Measurements from ENCODE around the gene KLK6. TPM values are rescaled to one million over a fixed set of nuclear protein-coding genes. Genes with fewer than 3 reads are reported as not detected.

The KLK6 gene
- total RNA-seq, 1 donor from 2014 or later = 5.0 TPM

GRCh38 chr19:50983625-50984292 lies 14.4 kb upstream of the KLK6 start, which contains the start of gene KLK7:
TSS of gene KLK7 (minus strand) at chr19:50983917. CDS start at chr19:50982399, 1,518 bp downstream.
- H3K36me3 Mint-ChIP-seq = no peaks in the 10 kb centered on the region
- no peak within 1 kb of the TSS for H3K4me3 Mint-ChIP-seq
- H3K27me3 Mint-ChIP-seq = peaks cover 44% of the 10 kb centered on the region
- H3K4me1 Mint-ChIP-seq (ENCODE audit: unreplicated experiment) = no peaks in the 10 kb centered on the region
- H3K27ac Mint-ChIP-seq = no peak within 1 kb of the TSS
- H3K9me3 Mint-ChIP-seq = no peaks in the 10 kb centered on the region
- TF ChIP-seq CTCF (conservative IDR thresholded peaks at IDR 0.05) = no peak
- no peak for DNase-seq (ENCODE audit: extremely low spot score, unreplicated experiment)

GRCh38 chr19:50982186-50982585 lies 12.8 kb upstream of the KLK6 start:
- no peak for DNase-seq (ENCODE audit: extremely low spot score, unreplicated experiment)
- H3K27ac Mint-ChIP-seq = no peak overlapping the region
- peaks cover 35% of the 10 kb centered on the region for H3K27me3 Mint-ChIP-seq
- TF ChIP-seq CTCF (conservative IDR thresholded peaks at IDR 0.05) = no peak
- no peaks in the 10 kb centered on the region for H3K9me3 Mint-ChIP-seq
- H3K4me3 Mint-ChIP-seq = no peak overlapping the region
- H3K4me1 Mint-ChIP-seq (ENCODE audit: unreplicated experiment) = no peaks in the 10 kb centered on the region
- H3K36me3 Mint-ChIP-seq = no peaks in the 10 kb centered on the region

GRCh38 chr19:50981587-50982146 lies 12.3 kb upstream of the KLK6 start:
- TF ChIP-seq CTCF (conservative IDR thresholded peaks at IDR 0.05) = no peak
- Mint-ChIP-seq H3K36me3 (no peaks in the 10 kb centered on the region), H3K9me3 (no peaks in the 10 kb centered on the region), H3K27me3 (peaks cover 36% of the 10 kb centered on the region), H3K4me1 (ENCODE audit: unreplicated experiment) (no peaks in the 10 kb centered on the region), H3K4me3 (no peak overlapping the region), H3K27ac (no peak overlapping the region)
- no peak for DNase-seq (ENCODE audit: extremely low spot score, unreplicated experiment)

DNA sequence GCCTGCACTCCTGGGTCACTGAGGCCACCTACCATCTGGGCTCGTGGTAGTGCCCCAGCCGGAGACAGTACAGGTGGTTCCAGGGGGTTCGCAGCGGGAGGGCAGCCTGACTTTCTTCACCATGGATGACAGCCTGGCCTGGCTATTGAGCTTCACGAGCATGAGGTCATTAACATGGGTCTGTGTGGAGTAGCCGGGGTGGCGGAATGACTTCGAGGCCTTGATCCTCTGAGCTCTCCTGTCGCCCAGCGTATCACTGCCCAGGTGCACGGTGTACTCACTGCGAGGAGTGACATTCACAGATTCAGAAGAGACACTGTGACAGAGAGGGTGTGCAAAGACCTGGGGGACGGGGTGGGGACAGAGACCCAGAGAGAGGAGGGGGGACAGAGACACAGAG lies 10.8 kb upstream of the KLK6 start:
- no peak overlapping the region for H3K27ac Mint-ChIP-seq
- peaks cover 35% of the 10 kb centered on the region for H3K27me3 Mint-ChIP-seq
- no peaks in the 10 kb centered on the region for H3K36me3 Mint-ChIP-seq
- TF ChIP-seq CTCF (conservative IDR thresholded peaks at IDR 0.05) = no peak
- H3K4me1 Mint-ChIP-seq (ENCODE audit: unreplicated experiment) = peaks cover 6% of the 10 kb centered on the region
- DNase-seq (ENCODE audit: extremely low spot score, unreplicated experiment) = no peak
- H3K9me3 Mint-ChIP-seq = no peaks in the 10 kb centered on the region
- no peak overlapping the region for H3K4me3 Mint-ChIP-seq

GRCh38 chr19:50979758-50980157 lies 10.4 kb upstream of the KLK6 start:
- Mint-ChIP-seq H3K27me3 (peaks cover 31% of the 10 kb centered on the region), H3K27ac (no peak overlapping the region), H3K4me1 (ENCODE audit: unreplicated experiment) (peaks cover 6% of the 10 kb centered on the region), H3K36me3 (no peaks in the 10 kb centered on the region), H3K4me3 (no peak overlapping the region), H3K9me3 (no peaks in the 10 kb centered on the region)
- TF ChIP-seq CTCF (conservative IDR thresholded peaks at IDR 0.05) = no peak
- no peak for DNase-seq (ENCODE audit: extremely low spot score, unreplicated experiment)

All from type B pancreatic cell (in vitro differentiated cells).